Stimulated activated CD8-positive, alpha-beta memory T cell treated with anti-CD3 and anti-CD28 coated beads, Interleukin-2, amount 100 ng/mL, for 48 hours (primary cell): ENCODE data around the gene C22orf31.

ENCODE experiments used
- DNase-seq, 2 donors: peaks; one replicate each; pipeline ENCODE4 v3.0.0-alpha.2; 2020; ENCODE audit warnings: low read depth in 2 of 2

Gene C22orf31

DNA sequence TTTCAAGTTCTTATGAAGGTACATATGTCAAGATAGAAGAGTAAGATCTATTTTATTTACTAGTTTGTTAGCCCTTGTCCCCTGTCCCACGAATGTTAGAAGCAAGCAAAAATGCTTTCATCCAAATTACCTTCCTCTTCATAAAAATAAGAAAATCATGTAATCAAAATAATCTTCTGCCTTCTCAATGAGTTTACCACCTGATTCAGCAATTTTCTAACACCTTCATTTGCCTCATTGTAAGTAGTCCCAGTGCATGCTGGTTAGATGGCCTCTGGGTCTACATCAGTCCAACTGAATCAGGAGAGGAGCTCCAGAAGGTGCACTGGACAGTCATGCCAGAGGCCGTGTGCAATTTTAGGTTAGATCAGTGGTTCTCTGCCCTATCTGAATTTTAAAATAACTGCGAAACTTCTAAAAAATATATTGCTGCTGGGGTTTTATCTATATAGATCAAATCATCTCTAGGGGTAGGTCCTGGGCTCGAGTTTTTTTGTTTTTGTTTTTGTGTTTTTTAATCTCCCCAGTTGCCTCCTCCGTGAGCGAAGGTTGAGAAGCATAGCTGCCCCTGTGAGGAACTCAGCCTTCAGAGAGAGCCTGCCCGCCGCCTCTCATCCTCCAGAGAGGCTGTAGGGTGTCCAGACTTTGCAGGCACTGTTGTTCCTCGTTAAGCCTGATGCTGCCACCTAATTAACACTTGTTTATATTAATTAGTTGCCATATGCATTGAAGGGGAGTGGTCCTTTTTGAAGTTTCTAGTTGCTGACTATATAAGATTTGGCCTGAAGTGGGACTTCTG lies 32.2 kb downstream of the C22orf31 start:
- DNase-seq, result no peak

DNA sequence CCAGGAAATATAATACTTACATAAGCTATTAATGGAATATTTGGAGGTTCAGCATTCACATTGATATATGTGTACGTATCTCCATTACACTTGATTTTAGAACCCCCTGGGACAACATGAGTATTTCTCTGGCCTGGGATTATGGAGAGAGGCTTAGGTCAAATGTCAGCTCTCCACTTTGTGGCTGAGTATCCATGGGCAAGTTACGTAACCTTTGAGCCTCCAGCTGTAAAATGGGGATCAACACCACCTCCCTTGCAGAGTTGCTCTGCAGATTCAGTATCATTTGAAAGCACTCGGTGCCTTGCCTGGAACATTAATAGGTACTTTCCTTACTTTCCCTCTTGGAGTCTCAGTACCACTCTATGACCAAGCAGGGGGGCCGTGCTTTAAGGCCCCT lies 33.2 kb downstream of the C22orf31 start:
- no peak for DNase-seq

DNA sequence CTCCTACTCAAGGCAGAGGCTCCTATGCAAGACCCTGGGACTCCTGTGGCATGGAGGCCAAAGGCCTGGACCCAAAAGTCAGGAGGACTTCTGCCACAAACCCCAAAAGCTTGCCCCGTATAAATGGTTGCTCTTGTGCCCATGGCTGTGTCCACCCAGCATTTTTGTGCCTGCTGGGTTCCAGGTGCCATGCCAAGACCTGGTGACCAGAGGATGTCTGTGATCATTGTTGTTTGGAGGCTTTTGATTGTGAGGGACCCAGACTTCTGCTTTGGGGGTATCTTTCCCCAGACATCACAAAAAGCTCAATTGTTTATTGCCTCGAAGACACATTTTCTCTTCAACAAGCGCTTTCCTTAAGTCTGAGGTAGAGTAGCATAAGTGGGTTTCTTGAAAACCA lies 35.1 kb downstream of the C22orf31 start:
- DNase-seq, result no peak

DNA sequence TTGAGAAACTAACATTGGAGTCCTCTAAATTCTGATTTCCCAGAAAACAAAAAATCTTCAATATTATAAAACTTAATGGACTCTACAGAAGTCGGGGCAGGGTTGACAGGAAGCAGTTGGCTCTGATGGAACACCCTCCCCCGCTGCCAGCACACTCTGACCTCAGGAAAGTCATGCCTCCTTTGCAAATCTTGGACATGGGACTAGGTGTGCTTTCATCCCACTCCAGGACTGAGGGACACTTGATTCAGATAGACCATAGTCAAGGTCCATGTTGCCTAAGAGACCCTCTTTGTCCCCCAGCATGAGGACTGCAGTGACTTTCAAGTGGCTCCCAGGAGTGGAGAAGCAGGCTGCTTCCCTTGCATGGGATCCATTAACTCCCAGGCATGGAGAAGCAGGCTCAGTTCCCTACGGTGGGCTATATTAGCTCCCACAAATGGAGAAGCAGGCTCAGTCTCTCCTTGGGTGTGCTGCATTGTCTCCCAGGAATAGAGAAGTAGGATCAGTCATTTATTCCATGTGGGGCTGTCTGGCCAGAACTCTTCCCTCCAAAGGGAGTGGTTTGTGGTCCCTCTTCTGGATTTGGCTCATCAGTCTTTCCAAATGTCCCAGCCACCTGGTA lies 38.3 kb downstream of the C22orf31 start:
- DNase-seq, result no peak

DNA sequence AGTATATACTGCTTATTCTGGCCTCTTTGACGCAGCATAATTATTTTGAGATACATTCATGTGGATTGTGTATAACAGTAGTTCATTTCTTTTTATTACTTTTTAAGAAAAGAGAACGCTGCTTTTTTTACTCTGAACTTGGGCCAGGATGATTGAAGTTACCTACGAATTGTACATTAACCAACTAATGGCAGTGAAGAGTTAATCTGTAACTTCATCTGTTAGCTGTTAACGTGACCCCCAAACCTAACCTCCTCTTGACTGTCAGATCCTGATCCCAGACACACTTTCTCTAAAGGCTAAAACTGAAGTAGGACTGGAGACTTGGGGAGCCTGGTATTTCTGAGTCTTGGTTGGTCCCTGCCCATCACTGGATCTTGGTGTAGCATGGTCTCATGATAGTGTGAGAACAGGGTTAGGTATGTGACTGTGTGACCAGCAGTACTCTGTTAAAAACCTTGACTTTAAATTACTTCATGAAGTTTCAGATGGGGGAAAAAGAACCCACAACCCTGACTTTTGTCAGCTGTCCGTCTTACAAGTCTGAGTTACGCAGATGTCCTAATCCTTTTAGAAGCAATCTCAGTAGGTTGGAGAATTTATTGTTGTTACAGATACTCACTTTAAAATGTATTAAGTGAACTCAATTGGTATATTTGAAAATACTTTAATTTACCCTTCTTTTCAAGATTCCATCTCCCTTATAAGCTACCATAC lies 39.4 kb downstream of the C22orf31 start:
- no peak for DNase-seq

DNA sequence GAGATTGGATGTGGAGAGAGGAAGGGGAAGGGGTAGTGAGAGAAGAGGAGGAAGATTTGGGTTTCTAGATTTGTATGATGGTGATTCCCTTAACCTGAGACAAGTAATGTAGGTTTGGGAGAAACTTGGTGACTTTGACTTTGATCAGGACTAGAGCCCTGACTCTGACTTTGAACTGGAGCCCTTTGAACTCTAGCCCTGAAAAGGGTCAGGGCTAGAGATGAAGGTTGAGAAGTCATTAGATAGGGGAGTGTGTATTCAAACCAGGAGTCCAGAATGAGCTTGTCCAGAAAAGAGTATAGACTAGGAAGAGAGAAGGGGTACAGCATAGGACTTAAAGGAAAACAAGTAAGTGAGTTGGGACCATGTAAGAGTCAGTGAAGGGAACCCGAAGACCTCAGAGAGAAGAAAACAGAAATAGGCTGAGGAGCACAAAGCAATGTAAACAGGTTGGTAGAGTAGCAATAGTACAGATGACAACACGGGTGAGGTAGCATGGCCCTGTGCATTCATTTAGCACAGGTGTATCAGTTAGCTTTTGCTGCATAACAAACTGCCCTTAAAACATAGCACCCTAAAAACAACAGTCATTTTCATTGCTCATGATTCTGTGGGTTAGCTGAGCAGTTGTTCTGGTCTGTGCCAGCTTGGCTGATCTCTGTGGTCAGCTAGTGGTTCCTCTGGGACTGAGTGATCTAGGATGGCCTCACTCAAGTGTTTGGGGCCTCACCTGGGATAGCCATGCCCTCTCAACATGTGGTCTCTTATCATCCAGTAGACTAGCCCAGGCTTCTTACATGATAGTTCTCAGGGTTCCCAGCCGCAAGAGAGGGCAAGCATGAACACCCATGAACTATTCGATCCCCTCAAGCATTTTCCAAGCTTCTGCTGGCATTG lies 43.1 kb downstream of the C22orf31 start:
- DNase-seq, result no peak

DNA sequence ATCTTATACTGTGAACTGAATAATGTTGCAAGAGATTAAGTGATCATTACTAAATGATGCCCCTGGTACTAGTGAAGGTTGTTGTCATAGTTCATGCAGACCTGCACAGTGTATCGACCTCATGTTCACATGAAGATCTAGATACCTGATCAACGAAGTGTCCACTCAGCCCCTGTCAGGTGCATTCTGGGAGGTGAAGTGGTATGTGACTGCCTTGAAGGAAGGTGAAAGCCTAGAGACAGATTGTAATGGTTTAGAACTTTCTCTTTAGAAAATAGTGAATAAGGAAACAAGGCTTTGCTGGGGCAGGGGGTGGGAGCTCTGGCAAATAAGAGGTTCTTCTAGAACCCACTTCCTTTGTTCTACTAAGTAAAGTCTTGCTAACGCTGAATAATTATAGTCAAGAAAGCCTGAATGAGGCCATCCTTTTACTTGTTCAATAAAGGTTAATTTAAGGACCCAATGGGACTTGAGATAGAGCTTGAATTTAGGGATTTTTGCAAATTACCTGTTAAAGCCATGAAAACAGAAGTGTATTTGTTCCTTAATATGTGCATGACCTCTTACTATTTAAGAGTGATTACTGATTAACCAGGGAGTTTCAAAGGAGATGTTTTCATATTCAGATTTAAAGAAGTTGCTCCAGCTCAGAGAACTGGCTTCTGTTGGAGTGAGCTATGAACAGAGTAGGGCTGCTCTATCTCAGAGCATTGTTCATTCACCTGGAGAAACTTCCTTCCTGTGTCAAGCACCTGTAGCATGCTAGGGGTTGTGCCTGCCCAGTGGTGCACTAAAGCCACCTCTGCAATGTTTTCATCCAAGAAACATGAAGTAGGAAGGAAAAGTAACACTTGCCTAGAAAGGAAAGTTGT lies 45.3 kb downstream of the C22orf31 start:
- no peak for DNase-seq

DNA sequence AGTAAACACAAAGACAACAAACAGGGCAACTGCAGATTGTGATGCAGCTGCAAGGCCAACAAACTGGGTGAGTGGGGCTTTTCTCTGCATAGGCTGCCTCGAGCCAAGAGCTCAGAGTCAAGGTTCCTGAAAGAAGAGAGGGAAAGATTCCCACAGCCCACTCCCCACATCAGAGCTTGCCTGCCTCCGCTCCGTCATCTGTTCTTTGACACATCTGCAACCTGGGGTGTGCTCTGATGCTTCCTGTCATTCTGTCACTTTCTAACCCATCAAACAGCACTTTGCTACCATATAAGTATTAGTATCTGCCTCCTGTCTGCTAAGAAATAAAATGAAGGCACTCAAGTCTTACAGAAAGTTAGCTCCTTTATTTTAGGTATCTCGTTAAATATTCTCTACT lies 46.9 kb downstream of the C22orf31 start:
- no peak for DNase-seq

DNA sequence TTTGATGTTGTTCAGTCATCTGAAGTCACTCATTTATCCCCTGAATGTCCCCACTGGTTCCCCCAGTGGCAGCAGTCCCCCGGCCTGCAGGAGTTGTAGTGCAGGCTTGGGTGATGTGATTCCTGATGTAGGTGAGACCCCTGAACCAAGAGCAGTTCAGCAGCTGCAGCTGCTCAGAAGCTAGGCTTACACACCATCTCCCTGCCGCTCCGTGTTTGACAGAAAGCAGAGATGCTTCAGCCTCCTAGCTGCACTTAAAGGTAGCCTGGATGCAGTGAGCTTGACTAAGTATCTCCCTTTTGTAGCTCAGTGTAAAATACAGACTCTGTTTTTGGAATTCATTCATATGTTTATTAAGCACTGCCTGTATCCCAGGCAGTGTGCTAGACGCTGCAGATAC lies 47.3 kb downstream of the C22orf31 start:
- DNase-seq, result no peak

DNA sequence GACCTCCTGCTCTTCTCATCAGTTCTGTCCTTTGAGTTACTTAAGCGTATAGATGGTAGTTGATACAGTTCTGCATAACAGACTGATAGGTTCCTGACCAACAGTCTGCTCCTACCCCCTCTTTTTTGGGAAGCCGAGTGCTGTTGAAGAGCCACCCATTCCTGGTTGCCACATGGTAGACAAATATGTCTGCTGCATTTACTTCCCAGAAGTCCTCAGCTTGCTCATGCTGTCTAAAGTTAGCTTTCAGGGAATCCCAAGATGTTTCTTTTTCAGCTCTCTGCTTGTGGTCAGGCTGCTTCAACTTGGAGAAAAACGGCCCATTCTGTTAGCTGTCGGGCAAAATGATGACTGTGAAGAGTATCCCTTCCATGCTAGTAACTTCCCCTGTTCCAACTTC lies 48.7 kb downstream of the C22orf31 start:
- DNase-seq, result no peak

DNA sequence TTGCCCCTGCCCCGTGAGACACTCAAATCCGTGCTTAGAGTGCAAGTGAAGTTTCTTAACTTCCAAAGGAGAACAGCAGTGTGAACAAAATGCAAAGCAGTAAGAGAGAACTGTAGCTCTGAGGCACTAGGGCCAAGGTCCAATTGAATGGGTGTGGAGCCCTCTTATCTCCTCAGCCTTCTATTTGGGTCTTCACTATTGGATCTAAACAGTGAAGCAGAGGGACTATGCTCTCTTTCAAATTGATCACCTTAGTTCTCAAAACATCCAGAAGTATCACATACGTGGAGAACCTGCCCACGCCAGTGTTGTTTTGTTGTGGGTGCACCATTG lies 49.6 kb downstream of the C22orf31 start:
- DNase-seq, result no peak

DNA sequence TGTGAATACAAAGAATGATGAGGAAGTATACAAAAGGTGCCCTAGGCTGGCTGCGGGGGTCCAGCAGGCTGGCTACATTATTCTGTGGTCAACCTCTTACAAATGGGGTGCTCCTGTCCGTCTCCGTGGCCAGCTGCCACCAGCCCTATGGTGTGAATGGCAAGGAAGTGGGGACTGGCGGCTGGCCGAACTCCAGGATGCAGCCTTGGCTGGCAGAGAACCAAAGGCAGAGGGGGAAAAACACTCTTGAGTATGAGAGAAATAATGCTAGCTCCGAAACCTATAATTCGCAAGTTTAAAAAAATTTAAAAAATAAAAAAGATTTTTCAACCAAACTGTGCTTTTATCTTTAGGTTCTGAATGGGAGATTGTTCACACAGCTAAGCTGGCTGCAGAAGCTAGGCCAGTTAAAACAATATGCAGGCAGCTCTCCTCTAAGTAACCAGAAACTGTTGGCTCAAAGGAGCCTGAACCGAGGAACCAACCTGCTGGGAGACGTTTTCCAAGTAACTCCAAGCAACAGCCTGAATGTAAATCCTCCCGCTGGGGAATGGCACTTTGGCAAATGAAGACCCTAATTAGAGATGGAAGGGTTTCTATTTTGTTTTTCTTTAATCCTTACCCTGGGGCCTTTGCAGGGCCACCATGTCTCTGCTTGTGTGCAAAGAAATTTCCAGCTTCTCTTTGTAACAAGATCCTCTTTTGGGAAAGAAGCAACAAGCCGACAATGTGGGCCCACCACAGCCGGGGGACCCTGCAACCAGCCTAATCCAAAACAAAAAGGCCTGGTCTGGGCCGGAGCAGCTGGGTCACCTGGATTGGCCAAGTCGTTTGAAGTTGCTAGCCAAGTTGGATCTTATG lies 50.2 kb downstream of the C22orf31 start:
- DNase-seq, result no peak

DNA sequence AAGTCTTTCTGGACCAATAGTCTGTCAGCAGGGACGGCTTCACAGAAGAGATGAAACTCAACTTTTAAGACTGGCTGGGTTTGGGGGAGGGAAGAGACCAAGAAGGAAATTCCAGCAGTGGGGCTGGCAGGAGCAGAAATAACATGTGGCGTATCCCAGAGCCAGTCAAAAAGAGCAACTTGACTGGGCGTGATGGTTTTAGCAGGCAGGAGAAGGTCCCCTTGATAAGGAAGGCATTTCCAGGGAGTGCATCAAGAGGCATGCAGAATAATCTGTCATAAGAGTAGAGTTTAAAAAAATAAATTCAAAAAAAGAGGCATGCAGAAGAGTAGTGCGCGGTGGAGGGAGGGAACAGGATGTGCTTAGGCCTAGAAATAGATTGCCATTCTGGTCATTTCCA lies 52.5 kb downstream of the C22orf31 start:
- no peak for DNase-seq
